Trophoblast cell (in vitro differentiated cells and primary cell): ENCODE results near the gene GLDC.
A peak's percentile ranks its signal among the peaks of the same experiment; 100 is the strongest.

Experiments used
- DNase-seq, 2 donors: peaks; one replicate each; pipeline ENCODE4 v3.0.0-alpha.2; 2016
- H2AFZ ChIP-seq: 2 replicates; pipeline ENCODE4 v1.6.1; 2013; ENCODE audit warnings: low read length, moderate library complexity, mild to moderate bottlenecking; ENCODE audit not compliant: insufficient read depth, poor library complexity
- H2AK5ac ChIP-seq: 2 replicates; pipeline ENCODE4 v1.6.1; 2013; ENCODE audit warnings: mild to moderate bottlenecking, low read length
- H2BK120ac ChIP-seq: 2 replicates; pipeline ENCODE4 v1.6.1; 2013; ENCODE audit warnings: low read length, mild to moderate bottlenecking, moderate library complexity; ENCODE audit not compliant: insufficient read depth, poor library complexity
- H2BK12ac ChIP-seq: 2 replicates; pipeline ENCODE4 v1.6.1; 2013; ENCODE audit warnings: mild to moderate bottlenecking, low read length, moderate library complexity
- H2BK5ac ChIP-seq: 2 replicates; pipeline ENCODE4 v1.6.1; 2013; ENCODE audit warnings: low read length, low read depth, moderate library complexity, mild to moderate bottlenecking; ENCODE audit not compliant: poor library complexity
- H3K14ac ChIP-seq: 2 replicates; pipeline ENCODE4 v1.6.1; 2013; ENCODE audit warnings: mild to moderate bottlenecking, low read length
- H3K18ac ChIP-seq: 2 replicates; pipeline ENCODE4 v1.6.1; 2013; ENCODE audit warnings: mild to moderate bottlenecking, low read length
- H3K23ac ChIP-seq: 2 replicates; pipeline ENCODE4 v1.6.1; 2013; ENCODE audit warnings: low read length
- H3K27ac ChIP-seq: 2 replicates; pipeline ENCODE4 v1.5.1; 2013; ENCODE audit warnings: low read depth, mild to moderate bottlenecking, inconsistent platforms, low read length, moderate library complexity
- H3K27me3 ChIP-seq: 2 replicates; pipeline ENCODE4 v1.6.1; 2013; ENCODE audit warnings: inconsistent platforms, mild to moderate bottlenecking, low read length, moderate library complexity; ENCODE audit not compliant: insufficient read depth
- H3K36me3 ChIP-seq, 2 experiments: 1 replicate in 1 of 2; 2 replicates in 1 of 2; pipeline ENCODE4 v1.6.1; 2013; ENCODE audit warnings: low read length in 2 of 2, mild to moderate bottlenecking in 2 of 2, moderate library complexity in 1 of 2; ENCODE audit not compliant: insufficient read depth in 2 of 2, control insufficient read depth in 1 of 2
- H3K4ac ChIP-seq: 2 replicates; pipeline ENCODE4 v1.6.1; 2013; ENCODE audit warnings: low read depth, mild to moderate bottlenecking, low read length, moderate library complexity
- H3K4me1 ChIP-seq, 2 experiments: 1 replicate in 1 of 2; 2 replicates in 1 of 2; pipeline ENCODE4 v1.6.1; 2013; ENCODE audit warnings: low read length in 2 of 2, mild to moderate bottlenecking in 2 of 2, moderate library complexity in 1 of 2; ENCODE audit not compliant: insufficient read depth in 2 of 2, control insufficient read depth in 1 of 2
- H3K4me2 ChIP-seq: 2 replicates; pipeline ENCODE4 v1.6.1; 2013; ENCODE audit warnings: inconsistent platforms, mild to moderate bottlenecking, low read length, moderate library complexity
- H3K4me3 ChIP-seq: 2 replicates; pipeline ENCODE4 v1.5.1; 2013; ENCODE audit warnings: mild to moderate bottlenecking, low read depth, low read length, inconsistent platforms
- H3K79me1 ChIP-seq: one replicate; pipeline ENCODE4 v1.6.1; 2013; ENCODE audit warnings: low read length
- H3K79me2 ChIP-seq: 2 replicates; pipeline ENCODE4 v1.6.1; 2013; ENCODE audit warnings: low read length, mild to moderate bottlenecking; ENCODE audit not compliant: control insufficient read depth, insufficient read depth, poor library complexity
- H3K9ac ChIP-seq: 2 replicates; pipeline ENCODE4 v1.6.1; 2013; ENCODE audit warnings: mild to moderate bottlenecking, low read length
- H3K9me3 ChIP-seq: 2 replicates; pipeline ENCODE4 v1.6.1; 2013; ENCODE audit warnings: low read depth, mild to moderate bottlenecking, control low read depth, inconsistent platforms, low read length; ENCODE audit not compliant: insufficient read depth
- H4K12ac ChIP-seq: 2 replicates; pipeline ENCODE4 v1.6.1; 2013; ENCODE audit warnings: low read depth, mild to moderate bottlenecking, low read length, moderate library complexity
- H4K8ac ChIP-seq: 2 replicates; pipeline ENCODE4 v1.6.1; 2013; ENCODE audit warnings: low read depth, mild to moderate bottlenecking, low read length, moderate library complexity
- H4K91ac ChIP-seq: one replicate; pipeline ENCODE4 v1.6.1; 2013; ENCODE audit warnings: low read depth, mild to moderate bottlenecking, low read length, moderate library complexity
- WGBS: extraction: QIAGEN DNeasy Blood & Tissue Kit; methylation state at CpG from one replicate; pipeline ENCODE4 v1.1.7; 2013; ENCODE audit warnings: missing lambda C conversion rate; ENCODE audit not compliant: insufficient read length, insufficient coverage; ENCODE audit errors: extremely low coverage; 5-methylcytosine and 5-hydroxymethylcytosine counted together

GLDC gene

DNA sequence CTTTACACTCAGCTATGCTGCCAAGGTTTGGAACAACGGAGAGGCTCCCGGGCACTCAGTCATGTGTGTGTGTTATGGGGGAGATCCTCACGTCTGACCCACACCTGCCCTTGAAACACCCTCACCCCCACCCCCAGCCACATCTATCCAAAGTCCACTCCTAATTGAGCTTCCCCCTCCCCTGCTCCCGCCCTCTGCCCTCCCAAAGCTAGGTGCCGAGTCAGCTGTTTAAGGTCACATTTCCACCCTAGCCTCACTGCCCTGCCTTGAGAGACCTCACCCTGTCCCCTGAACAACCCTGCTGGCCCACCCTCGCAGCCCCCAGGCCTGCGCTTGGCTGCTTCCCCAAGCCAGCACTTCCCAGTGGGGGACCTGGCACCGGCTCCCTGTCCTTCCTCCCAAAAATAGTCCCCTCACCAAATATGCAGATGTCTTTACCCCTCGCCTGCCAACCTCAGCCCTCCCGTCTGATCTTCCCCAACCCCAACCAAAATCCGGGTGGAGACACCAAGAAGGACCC lies 36.0 kb downstream of the GLDC start:
- no peak overlapping the region for H3K4ac ChIP-seq
- no peak overlapping the region for H2BK12ac ChIP-seq
- no peak overlapping the region for H4K91ac ChIP-seq
- no peaks in the 10 kb centered on the region for H3K9me3 ChIP-seq
- peaks cover 0 to 5% of the 10 kb centered on the region in 2 experiments for H3K36me3 ChIP-seq
- no peak for DNase-seq
- H2AK5ac ChIP-seq: no peak overlapping the region
- no peak overlapping the region for H3K4me3 ChIP-seq
- WGBS: no CpG with 5 or more reads among the region's 11 CpGs
- H3K27me3 ChIP-seq: no peaks in the 10 kb centered on the region
- H3K79me1 ChIP-seq: no peaks in the 10 kb centered on the region
- no peaks in the 10 kb centered on the region for H3K4me1 ChIP-seq
- H3K23ac ChIP-seq: no peak overlapping the region
- no peak overlapping the region for H2BK5ac ChIP-seq
- no peak overlapping the region for H4K12ac ChIP-seq
- H3K9ac ChIP-seq: no peak overlapping the region
- no peak overlapping the region for H3K4me2 ChIP-seq
- no peak overlapping the region for H4K8ac ChIP-seq
- no peak overlapping the region for H3K18ac ChIP-seq
- H2BK120ac ChIP-seq: no peak overlapping the region
- no peak overlapping the region for H3K14ac ChIP-seq
- H3K79me2 ChIP-seq: no peaks in the 10 kb centered on the region
- H3K27ac ChIP-seq: no peak overlapping the region
- no peak overlapping the region for H2AFZ ChIP-seq

DNA sequence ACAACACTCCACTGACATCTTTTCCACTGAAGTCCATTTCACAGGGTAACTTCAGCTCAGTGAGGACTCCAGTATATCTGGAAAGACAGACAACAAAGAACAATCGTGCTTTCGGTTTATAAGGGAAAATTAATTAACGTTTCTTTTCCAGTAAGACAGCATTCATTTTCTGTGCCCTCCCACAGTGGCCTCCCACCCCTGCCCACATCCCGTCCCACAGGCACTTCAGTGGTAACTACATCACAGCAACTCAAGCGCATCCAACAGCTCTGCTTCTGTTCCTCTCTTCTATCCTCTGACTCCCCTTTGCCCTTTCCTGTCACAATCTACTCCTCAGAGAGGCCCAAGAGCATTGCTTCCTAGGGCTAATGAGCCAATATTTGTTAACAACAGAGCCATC lies 40.3 kb downstream of the GLDC start:
- no peak overlapping the region for H3K9ac ChIP-seq
- no peak overlapping the region for H3K14ac ChIP-seq
- H2AFZ ChIP-seq: no peak overlapping the region
- no peak overlapping the region for H3K23ac ChIP-seq
- H3K36me3 ChIP-seq: peaks cover 0 to 5% of the 10 kb centered on the region in 2 experiments
- H3K4me2 ChIP-seq: no peak overlapping the region
- H4K8ac ChIP-seq: no peak overlapping the region
- H3K4me1 ChIP-seq: no peaks in the 10 kb centered on the region
- H4K91ac ChIP-seq: no peak overlapping the region
- H3K4ac ChIP-seq: no peak overlapping the region
- no peak overlapping the region for H3K4me3 ChIP-seq
- H2BK5ac ChIP-seq: no peak overlapping the region
- H3K27ac ChIP-seq: no peak overlapping the region
- H3K79me1 ChIP-seq: no peaks in the 10 kb centered on the region
- H3K18ac ChIP-seq: no peak overlapping the region
- no peak for DNase-seq
- no peaks in the 10 kb centered on the region for H3K79me2 ChIP-seq
- WGBS: no CpG with 5 or more reads among the region's 5 CpGs
- no peaks in the 10 kb centered on the region for H3K27me3 ChIP-seq
- no peak overlapping the region for H2BK120ac ChIP-seq
- no peak overlapping the region for H2AK5ac ChIP-seq
- H4K12ac ChIP-seq: no peak overlapping the region
- no peaks in the 10 kb centered on the region for H3K9me3 ChIP-seq
- H2BK12ac ChIP-seq: no peak overlapping the region

DNA sequence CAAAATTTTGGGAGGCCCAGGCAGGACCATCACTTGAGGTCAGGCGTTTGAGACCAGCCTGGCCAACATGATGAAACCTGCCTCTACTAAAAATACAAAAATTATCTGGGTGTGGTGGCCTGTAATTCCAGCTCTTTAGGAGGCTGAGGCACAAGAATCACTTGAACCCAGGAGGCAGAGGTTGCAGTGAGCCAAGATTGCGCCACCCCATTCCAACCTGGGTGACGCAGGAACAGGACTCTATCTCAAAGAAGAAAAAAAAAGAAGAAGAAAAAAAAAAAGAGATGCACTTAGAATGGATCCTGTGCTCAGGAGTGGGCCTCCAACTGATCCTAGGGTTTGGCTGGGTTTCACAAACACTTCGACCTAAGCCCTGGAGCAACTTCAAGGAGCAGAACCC lies 45.1 kb downstream of the GLDC start:
- Histone ChIP-seq H4K91ac (no peak overlapping the region), H2AK5ac (no peak overlapping the region), H3K23ac (no peak overlapping the region), H3K18ac (no peak overlapping the region), H3K9me3 (no peaks in the 10 kb centered on the region), H3K4me2 (no peak overlapping the region), H3K36me3 (no peaks in the 10 kb centered on the region), H3K4ac (no peak overlapping the region), H3K4me3 (no peak overlapping the region), H2BK120ac (no peak overlapping the region), H3K27me3 (no peaks in the 10 kb centered on the region), H2AFZ (no peak overlapping the region), H3K9ac (no peak overlapping the region), H2BK12ac (no peak overlapping the region), H3K79me2 (no peaks in the 10 kb centered on the region), H2BK5ac (no peak overlapping the region), H3K79me1 (no peaks in the 10 kb centered on the region), H3K14ac (no peak overlapping the region), H4K12ac (no peak overlapping the region), H3K4me1 (no peaks in the 10 kb centered on the region), H4K8ac (no peak overlapping the region), H3K27ac (no peak overlapping the region)
- peak; percentile 82 to 83 for DNase-seq
- no CpG with 5 or more reads among the region's 4 CpGs for WGBS

DNA sequence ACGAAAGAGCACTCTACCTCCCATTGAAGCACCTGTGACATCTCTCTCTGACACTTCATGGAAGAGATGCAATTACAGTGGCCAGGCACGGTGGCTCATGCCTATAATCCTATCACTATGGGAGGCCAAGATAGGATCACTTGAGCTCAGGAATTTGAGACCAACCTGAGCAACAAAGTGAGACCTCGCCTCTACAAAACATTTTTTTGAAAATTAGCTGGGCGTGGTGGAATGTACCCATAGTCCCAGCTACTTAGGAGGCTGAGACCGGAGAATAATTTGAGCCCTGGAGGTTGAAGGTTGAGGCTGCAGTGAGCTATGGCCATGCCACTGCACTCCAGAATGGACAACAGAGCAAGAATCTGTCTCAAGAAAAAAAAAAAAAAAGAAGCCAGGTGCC lies 45.5 kb downstream of the GLDC start:
- H3K4me2 ChIP-seq: no peak overlapping the region
- no peaks in the 10 kb centered on the region for H3K36me3 ChIP-seq
- H3K27ac ChIP-seq: no peak overlapping the region
- H3K4me3 ChIP-seq: no peak overlapping the region
- no peaks in the 10 kb centered on the region for H3K79me2 ChIP-seq
- no peak overlapping the region for H4K12ac ChIP-seq
- no peaks in the 10 kb centered on the region for H3K79me1 ChIP-seq
- no peak overlapping the region for H4K91ac ChIP-seq
- H3K9me3 ChIP-seq: no peaks in the 10 kb centered on the region
- H3K23ac ChIP-seq: no peak overlapping the region
- peak; percentile 91 to 97 for DNase-seq
- H3K4ac ChIP-seq: no peak overlapping the region
- no peak overlapping the region for H3K14ac ChIP-seq
- H2AFZ ChIP-seq: no peak overlapping the region
- no peaks in the 10 kb centered on the region for H3K27me3 ChIP-seq
- WGBS: no CpG with 5 or more reads among the region's 5 CpGs
- H2AK5ac ChIP-seq: no peak overlapping the region
- H2BK5ac ChIP-seq: no peak overlapping the region
- no peak overlapping the region for H3K9ac ChIP-seq
- H4K8ac ChIP-seq: no peak overlapping the region
- H2BK12ac ChIP-seq: no peak overlapping the region
- H2BK120ac ChIP-seq: no peak overlapping the region
- H3K18ac ChIP-seq: no peak overlapping the region
- no peaks in the 10 kb centered on the region for H3K4me1 ChIP-seq
